Ishikawa (cell line): ENCODE data around the gene MARCKS.

Source experiments
- CEBPB ChIP-seq: IDR thresholded peaks from 2 replicates; pipeline ENCODE4 v1.6.1; 2012
- CREB1 ChIP-seq: IDR thresholded peaks from 2 replicates; pipeline ENCODE4 v1.6.1; 2012; ENCODE audit warnings: low read depth
- EGR1 ChIP-seq: IDR thresholded peaks from 2 replicates; pipeline ENCODE4 v1.6.1; 2012
- EP300 ChIP-seq: IDR thresholded peaks from 2 replicates; pipeline ENCODE4 v1.6.1; 2012; ENCODE audit warnings: borderline replicate concordance
- FOXM1 ChIP-seq: IDR thresholded peaks from 2 replicates; pipeline ENCODE4 v1.6.1; 2012; ENCODE audit warnings: low read depth, borderline replicate concordance
- MAX ChIP-seq: IDR thresholded peaks from 2 replicates; pipeline ENCODE4 v1.6.1; 2012
- NFIC ChIP-seq: IDR thresholded peaks from 2 replicates; pipeline ENCODE4 v1.6.1; 2012
- RAD21 ChIP-seq: IDR thresholded peaks from 2 replicates; pipeline ENCODE4 v1.6.1; 2012; ENCODE audit warnings: low read depth
- REST ChIP-seq: IDR thresholded peaks from 2 replicates; pipeline ENCODE4 v1.6.1; 2012; ENCODE audit warnings: low read depth, mild to moderate bottlenecking
- TAF1 ChIP-seq: IDR thresholded peaks from 2 replicates; pipeline ENCODE4 v1.6.1; 2012; ENCODE audit warnings: low read depth, mild to moderate bottlenecking
- TCF12 ChIP-seq: IDR thresholded peaks from 2 replicates; pipeline ENCODE4 v1.6.1; 2012; ENCODE audit warnings: low read depth
- TEAD4 ChIP-seq: IDR thresholded peaks from 2 replicates; pipeline ENCODE4 v1.6.1; 2012
- USF1 ChIP-seq: IDR thresholded peaks from 2 replicates; pipeline ENCODE4 v1.6.1; 2012
- YY1 ChIP-seq: IDR thresholded peaks from 2 replicates; pipeline ENCODE4 v1.6.1; 2012; ENCODE audit warnings: low read depth
- ZBTB7A ChIP-seq: IDR thresholded peaks from 2 replicates; pipeline ENCODE4 v1.6.1; 2012; ENCODE audit warnings: low read depth

The MARCKS gene

GRCh38 chr6:113819169-113819830 is 37.8 kb upstream of the MARCKS start:
- TF ChIP-seq TCF12 (no peak), TEAD4 (no peak), FOXM1 (no peak), YY1 (no peak), CEBPB (no peak), ZBTB7A (no peak), RAD21 (no peak), CREB1 (no peak), USF1 (no peak), REST (no peak), TAF1 (no peak), EP300 (no peak), EGR1 (no peak), MAX (no peak), NFIC (no peak)

- TF ChIP-seq TEAD4, result no peak
- no peak for TF ChIP-seq EP300
- TF ChIP-seq YY1, result no peak
- TF ChIP-seq TCF12, result no peak
- no peak for TF ChIP-seq FOXM1
- no peak for TF ChIP-seq NFIC
- TF ChIP-seq TAF1, result no peak
- TF ChIP-seq MAX, result no peak
- TF ChIP-seq CEBPB, result no peak
- TF ChIP-seq USF1, result no peak
- no peak for TF ChIP-seq EGR1
- no peak for TF ChIP-seq CREB1
- no peak for TF ChIP-seq ZBTB7A
- no peak for TF ChIP-seq RAD21
- TF ChIP-seq REST, result no peak
These were observed 36.4 kb upstream of the MARCKS start for GRCh38 chr6:113820761-113821160.

GRCh38 chr6:113821445-113821844 is 35.7 kb upstream of the MARCKS start:
- TF ChIP-seq TCF12, result no peak
- TF ChIP-seq FOXM1, result no peak
- TF ChIP-seq MAX, result no peak
- TF ChIP-seq REST, result no peak
- no peak for TF ChIP-seq ZBTB7A
- no peak for TF ChIP-seq EP300
- no peak for TF ChIP-seq RAD21

GRCh38 chr6:113823916-113824315 is 33.2 kb upstream of the MARCKS start:
- no peak for TF ChIP-seq CREB1
- no peak for TF ChIP-seq CEBPB

GRCh38 chr6:113824411-113824810 is 32.7 kb upstream of the MARCKS start:
- TF ChIP-seq FOXM1 (no peak), CREB1 (no peak), YY1 (no peak), RAD21 (no peak), EGR1 (no peak), CEBPB (no peak), TCF12 (no peak)
